ENCODE measurements around the gene MYCBPAP. TPM values are rescaled to one million over a fixed set of nuclear protein-coding genes. Genes with fewer than 3 reads are reported as not detected.

Gene MYCBPAP
- total and polyA plus RNA-seq, 3 donors from 2014 or later: 75.9 to 315 (median 91.7) TPM

DNA sequence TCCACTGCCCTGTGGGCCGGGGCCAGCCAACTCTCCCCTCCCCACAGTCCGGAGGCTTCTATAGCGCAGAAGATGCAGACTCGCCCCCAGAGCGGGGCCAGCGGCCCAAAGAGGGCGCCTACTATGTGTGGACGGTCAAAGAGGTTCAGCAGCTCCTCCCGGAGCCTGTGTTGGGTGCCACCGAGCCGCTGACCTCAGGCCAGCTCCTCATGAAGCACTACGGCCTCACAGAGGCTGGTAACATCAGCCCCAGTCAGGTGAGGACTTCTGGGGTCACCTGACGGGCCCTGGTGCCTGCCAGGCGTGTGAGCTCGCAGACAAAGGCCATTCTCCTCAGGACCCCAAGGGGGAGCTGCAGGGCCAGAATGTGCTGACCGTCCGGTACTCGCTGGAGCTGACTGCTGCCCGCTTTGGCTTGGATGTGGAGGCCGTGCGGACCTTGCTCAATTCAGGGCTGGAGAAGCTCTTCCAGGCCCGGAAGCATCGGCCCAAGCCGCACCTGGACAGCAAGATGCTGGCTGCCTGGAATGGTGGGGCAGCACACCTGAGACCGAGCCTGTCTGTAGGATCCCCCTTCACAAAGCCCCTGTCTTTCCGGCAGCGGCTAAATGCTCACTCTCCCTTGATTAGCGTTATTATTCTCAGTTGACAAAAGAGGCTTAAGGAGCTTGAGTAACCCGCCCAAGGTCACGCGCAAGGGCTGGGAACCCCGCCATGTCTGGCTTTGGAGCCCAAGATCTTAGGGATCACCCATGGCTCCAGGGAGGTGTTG lies 42.6 kb downstream of the MYCBPAP start:
- H3K27me3 ChIP-seq: no peaks in the 10 kb centered on the region
- peaks cover 13% of the 10 kb centered on the region for H3K4me1 ChIP-seq
- no peak overlapping the region for H3K27ac ChIP-seq
- intact Hi-C loops (cut with DNase I; ENCODE audit: low total_unique reads): loop anchor here (10.0 kb wide), 1 partner anchor 284 kb away; the partner anchor contains the start of gene WFIKKN2
- TF ChIP-seq POLR2A (IDR thresholded peaks at IDR 0.05): no peak
- TF ChIP-seq CTCF (IDR thresholded peaks at IDR 0.05): peak; percentile 71 to 88 (median 76)
- no peaks in the 10 kb centered on the region for H3K9me3 ChIP-seq
- no peak overlapping the region for H3K4me3 ChIP-seq
- DNase-seq: peak; percentile 88
- no peaks in the 10 kb centered on the region for H3K36me3 ChIP-seq (ENCODE audit: low read depth, missing control alignments)
- whole genome bisulfite sequencing, 2 donors: 53 to 94% methylated on average over 6 to 32 of the region's 32 CpGs

GRCh38 chr17:50551433-50551815 lies 43.2 kb downstream of the MYCBPAP start:
- no peaks in the 10 kb centered on the region for H3K36me3 ChIP-seq (ENCODE audit: low read depth, missing control alignments)

DNA sequence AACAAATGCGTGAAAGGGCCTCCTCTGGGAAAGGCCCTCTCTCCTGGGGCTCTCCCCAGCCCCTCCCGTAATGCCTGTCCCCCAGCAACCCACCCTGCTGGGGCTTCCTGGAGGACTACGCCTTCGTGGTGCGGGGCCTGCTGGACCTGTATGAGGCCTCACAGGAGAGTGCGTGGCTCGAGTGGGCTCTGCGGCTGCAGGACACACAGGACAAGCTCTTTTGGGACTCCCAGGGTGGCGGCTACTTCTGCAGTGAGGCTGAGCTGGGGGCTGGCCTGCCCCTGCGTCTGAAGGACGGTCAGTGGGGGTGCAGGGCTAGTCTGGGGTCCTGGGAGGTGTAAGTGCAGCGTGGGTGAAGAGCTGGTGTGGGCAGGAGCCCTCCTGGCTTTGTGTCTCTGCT lies 43.6 kb downstream of the MYCBPAP start:
- TF ChIP-seq CTCF (IDR thresholded peaks at IDR 0.05) (no peak), POLR2A (IDR thresholded peaks at IDR 0.05) (no peak)
- Histone ChIP-seq H3K4me3 (no peak overlapping the region), H3K4me1 (peaks cover 9% of the 10 kb centered on the region), H3K27ac (no peak overlapping the region), H3K36me3 (ENCODE audit: low read depth, missing control alignments) (no peaks in the 10 kb centered on the region), H3K9me3 (no peaks in the 10 kb centered on the region), H3K27me3 (no peaks in the 10 kb centered on the region)
- intact Hi-C loops (cut with DNase I; ENCODE audit: low total_unique reads): loop anchor here (10.0 kb wide), 1 partner anchor 283 kb away; the partner anchor contains the start of gene WFIKKN2
- WGBS, 2 donors: 79 to 91% methylated on average over 5 to 12 of the region's 12 CpGs
- DNase-seq: no peak

More at GRCh38 chr17:50551433-50551815, 43.2 kb downstream of the MYCBPAP start:
- no peak for DNase-seq
- no peak overlapping the region for H3K27ac ChIP-seq
- TF ChIP-seq POLR2A (IDR thresholded peaks at IDR 0.05): no peak
- TF ChIP-seq CTCF (IDR thresholded peaks at IDR 0.05): no peak
- H3K4me1 ChIP-seq: peaks cover 12% of the 10 kb centered on the region
- intact Hi-C loops (cut with DNase I; ENCODE audit: low total_unique reads): loop anchor here (10.0 kb wide), 1 partner anchor 283 kb away; the partner anchor contains the start of gene WFIKKN2
- no peak overlapping the region for H3K4me3 ChIP-seq
- H3K9me3 ChIP-seq: no peaks in the 10 kb centered on the region
- H3K27me3 ChIP-seq: no peaks in the 10 kb centered on the region
- WGBS, 2 donors: 90 to 95% methylated on average over 8 of the region's 8 CpGs

- H3K4me3 ChIP-seq: no peak overlapping the region
- H3K4me1 ChIP-seq: peaks cover 4% of the 10 kb centered on the region
- TF ChIP-seq CTCF (IDR thresholded peaks at IDR 0.05): no peak
- TF ChIP-seq POLR2A (IDR thresholded peaks at IDR 0.05): no peak
- 93 to 96% methylated on average over 12 to 17 of the region's 17 CpGs for WGBS, 2 donors
- H3K27me3 ChIP-seq: no peaks in the 10 kb centered on the region
- intact Hi-C loops (cut with DNase I; ENCODE audit: low total_unique reads): loop anchor here (10.0 kb wide), 1 partner anchor 281 kb away; the partner anchor contains the start of gene WFIKKN2
- no peak for DNase-seq
- H3K9me3 ChIP-seq: no peaks in the 10 kb centered on the region
- no peak overlapping the region for H3K27ac ChIP-seq
- H3K36me3 ChIP-seq (ENCODE audit: low read depth, missing control alignments): no peaks in the 10 kb centered on the region
Observed at GRCh38 chr17:50554201-50554600, 46.0 kb downstream of the MYCBPAP start.

Measured in testis (tissue), 3 donors.